Esophagus mucosa (tissue), 1 donor: ENCODE measurements around the gene FAM53A. TPM values are rescaled to one million over a fixed set of nuclear protein-coding genes. Genes with fewer than 3 reads are reported as not detected.

Experiments
- ATAC-seq: fragments of 200-7000 bp; cut with Tn5 transposase; one replicate; pipeline ENCODE4 v1.9.1; 2020
- total RNA-seq: library from RNA; stranded (reverse); gene quantifications from one replicate; pipeline ENCODE4 v1.2.4, GENCODE V29; 2023
- donor health status: DM: yes; HTN: yes; CAD: no.

FAM53A gene
- total RNA-seq, 1 donor from 2014 or later = 0.92 TPM

DNA sequence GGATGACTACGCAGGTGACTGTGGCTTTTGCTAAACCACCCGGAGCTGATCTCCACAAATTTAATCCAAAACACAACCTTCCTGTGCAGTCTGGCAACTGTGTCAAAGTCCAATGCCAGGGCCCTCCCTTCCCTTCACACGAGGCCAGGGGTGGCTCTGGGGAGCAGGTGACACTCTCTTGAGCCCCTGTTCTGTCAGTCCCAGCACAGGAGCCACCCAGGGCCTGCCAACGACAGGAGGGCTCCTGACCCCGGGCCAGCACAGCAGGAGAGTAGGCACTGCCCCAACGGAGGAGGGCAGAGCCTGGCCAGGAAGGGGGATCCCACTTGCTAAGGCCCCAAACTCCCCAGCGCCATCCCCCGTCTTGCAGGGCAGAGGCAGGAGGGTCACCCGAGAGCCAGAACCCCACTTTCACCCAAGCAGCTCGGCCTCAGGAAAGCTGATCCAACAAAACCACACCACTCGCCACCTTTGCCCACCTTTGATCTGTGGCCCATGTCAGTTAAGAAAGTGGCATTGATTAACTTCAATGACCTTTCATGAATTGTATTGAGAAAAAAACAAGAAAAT lies 44.7 kb downstream of the FAM53A start:
- no peak for ATAC-seq

DNA sequence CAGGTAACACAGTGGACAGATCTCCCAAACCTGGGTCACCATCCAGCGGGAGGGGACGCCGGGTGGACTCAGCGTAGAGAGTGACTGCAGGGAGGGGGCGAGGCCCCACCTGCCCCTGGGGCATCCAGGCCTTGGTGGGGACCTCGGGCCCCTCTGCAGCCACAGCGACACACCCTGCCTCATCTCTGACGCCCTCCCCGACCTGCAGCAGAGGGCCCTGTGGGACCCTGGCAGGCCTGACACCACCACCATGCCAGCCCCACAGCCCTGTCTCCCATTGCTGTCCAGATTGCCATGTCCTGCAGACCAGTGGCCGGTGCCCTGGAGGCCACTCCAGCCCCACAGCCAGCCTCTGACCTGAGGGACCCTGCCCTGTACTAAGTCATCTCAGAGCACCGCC lies 45.2 kb downstream of the FAM53A start:
- ATAC-seq = no peak

DNA sequence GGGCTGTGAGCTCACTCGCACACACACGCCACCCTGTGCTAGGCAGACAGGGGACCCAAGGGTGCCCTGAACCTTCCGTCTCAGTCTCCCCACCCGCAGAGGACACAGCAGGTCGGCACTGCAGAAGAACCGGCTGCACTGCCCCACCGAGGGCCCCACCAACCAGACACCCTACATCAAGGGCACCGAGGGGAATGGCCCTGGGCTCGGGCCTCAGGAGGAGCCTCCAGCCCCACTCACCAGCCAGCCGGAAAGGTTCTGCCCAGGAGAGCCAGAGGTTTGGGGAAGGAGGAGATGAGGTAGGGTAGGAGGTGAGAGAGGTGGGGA lies 45.9 kb downstream of the FAM53A start:
- no peak for ATAC-seq

DNA sequence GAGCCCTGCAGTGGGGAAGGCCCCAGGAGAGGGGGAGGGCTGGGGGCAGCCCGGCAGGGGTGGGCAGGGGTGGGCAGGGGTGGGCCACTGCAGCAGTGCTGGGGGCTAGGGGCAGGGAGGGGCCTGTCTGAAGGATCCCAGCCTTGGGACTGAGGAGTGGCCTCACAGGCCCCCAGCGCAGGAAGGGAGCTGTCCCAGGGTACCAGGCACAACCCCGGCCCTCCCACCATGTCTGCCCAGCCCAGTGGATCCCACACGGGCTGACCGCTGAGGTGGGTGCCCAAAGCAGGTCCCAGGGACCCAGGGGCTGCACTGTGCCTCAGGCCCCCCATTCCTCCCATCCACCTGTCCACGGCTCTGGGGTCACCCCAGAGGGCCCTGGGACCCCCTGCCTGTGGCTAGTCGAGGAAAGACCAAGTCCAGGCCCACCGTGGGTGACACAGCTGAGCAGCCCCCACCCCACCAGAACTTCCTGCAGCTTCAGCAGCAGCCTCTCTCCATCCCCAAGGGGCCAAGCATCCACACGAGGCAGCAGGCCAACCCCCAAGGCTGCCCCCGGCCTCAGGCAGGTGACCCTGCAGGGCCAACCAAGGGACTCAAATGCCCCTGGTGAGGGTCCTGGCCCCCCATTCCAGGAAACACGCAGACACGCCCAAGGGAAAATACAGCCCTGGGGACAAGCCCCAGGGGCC lies 46.4 kb downstream of the FAM53A start:
- no peak for ATAC-seq

DNA sequence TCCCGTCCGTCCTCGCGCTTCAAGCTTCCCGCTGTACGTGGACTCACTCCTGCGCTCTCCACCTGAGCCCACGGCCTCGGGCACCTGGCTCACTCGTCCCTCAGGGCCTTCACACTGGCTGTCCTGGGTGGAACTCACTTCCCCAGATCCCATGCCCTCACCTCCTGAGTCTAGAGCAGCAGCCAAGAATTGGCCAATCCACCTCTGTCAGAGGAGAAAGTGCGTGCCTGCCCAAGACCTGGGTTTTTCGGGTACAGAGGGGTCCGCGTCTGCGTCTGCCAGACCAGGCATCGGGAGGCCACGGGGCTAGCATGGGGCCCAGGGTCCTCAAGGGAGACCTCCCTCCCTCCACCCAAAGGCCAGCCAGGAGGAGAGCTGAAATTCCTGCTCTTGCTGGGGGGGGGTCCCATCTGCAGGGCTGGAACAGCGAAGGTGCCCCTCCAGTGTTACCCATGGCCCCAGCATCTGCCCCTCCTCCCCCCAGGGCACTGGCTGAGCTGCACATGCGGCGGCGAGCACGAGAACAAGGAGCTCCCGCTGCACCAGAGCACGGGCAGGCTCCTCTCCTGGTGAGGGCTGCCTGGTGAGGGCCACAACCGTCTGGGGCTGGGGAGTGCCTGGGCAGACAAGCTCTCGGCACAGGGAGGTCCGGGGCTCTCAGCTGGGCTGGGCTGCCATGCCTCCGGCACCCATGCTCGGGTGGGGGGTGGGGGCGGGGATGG lies 47.5 kb downstream of the FAM53A start:
- no peak for ATAC-seq

DNA sequence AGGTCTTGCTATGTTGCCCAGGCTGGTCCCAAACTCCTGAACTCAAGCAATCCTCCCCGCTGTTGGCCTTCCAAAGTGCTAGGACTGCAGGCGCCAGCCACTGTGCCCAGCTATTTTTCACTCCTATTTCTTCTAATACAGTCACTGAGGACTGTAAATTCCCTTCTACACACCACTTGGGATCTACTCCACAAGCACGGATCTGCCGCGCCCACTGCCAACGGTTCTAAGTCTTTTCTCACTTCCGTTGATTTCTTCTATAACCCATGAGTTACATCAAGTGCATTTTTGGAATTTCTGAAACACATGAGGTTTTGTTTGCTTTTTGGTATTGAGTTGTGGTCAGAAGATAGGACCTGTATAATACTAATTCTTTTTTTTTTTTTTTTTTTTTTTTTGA lies 48.6 kb downstream of the FAM53A start:
- no peak for ATAC-seq

DNA sequence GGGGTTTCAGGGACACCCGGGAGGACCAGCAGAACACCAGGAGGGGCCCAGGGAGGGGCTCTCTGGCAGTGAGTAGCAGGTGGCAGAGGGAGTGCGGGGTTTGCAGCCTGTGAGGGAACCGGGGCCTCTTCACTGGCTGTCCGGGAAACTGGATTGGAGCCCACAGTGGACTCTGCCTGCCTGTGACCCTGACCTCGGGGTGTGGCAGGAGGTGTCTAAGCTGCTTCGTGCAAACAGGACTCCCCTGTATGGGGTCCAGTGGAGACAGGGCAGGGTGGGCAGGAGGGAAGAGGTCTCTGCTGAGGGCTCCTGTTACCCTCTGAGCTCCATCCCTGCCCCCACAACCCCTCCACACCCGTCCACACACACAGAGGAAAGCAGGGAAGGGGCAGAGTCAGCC lies 50.1 kb downstream of the FAM53A start:
- no peak for ATAC-seq

DNA sequence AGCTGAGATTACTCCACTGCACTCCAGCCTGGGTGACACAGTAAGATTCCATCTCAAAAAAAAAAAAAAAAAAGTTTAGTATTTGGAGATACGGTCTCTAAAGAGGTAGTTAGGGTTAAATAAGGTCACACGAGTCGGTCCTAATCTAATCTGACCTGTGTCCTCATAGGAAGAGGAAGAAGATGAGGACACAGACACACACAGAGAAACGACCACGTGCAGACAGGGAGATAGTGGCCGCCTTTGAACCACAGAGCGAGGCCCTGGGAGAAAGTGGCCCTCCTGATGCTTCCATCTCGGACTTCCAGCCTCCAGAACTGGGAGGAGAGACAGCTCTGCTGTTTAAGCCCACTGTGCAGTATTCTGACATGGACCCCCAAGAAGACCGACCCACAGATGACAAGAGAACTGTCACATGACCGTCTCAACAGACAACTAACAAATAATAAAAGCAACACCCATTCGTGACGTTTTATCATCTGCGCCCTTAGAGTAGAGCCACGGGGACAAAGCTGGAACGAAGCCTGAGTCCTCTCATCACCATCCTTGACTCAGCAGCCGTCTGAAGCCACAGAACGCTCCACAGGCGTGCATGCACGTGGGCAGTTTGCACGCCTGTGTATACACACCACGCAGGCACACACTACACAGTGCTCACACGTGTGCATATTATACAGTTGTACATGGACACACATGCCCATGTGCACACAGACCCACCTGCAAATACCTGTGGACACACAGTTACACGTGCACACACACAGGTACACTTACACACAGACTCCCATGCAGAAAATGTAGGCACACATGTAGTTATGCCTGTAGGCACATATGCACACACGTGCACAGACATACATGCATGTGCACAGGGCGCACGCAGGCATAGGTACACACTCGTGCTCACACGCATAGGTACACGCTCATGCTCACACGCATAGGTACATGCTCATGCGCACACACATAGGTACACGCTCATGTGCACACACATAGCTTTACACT lies 51.7 kb downstream of the FAM53A start:
- no peak for ATAC-seq

DNA sequence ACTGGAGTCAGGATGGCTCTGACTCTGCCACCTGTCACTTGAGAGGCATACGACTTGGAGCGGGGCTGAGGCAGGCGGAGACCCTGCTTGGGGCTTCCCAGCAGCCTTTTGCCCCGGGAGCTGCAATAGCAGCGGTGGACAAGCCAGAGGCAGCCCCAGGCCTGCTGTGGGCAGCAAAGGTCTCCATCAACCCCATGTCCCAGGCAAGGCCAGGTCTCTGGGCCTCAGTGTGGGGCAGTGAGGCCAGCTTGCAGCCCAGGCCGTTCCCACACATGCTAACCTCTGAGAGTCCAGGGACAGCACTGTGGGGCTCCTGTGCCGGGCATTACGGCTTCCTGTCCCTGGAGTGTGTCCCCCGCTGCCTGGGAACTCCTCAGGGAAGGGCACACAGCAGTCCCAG lies 53.0 kb downstream of the FAM53A start:
- no peak for ATAC-seq

DNA sequence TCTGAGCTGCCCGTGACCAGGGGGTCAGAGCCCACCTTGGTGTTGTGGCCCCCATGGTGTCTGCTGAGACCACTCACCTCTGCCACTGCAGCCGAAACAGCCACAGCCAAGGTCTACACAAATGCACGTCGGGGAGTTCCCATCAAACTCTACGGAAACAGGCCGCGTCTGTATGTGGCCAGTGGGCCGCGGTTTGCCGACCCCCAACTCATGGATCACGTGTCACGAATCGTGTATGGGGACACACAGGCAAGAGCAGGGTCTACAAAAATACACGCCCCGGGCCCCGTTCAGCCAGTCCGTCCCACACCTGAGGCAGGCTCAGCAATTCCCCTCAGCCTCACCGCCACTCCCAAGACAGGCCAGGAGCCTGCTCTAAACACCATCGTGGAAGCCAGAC lies 53.8 kb downstream of the FAM53A start:
- no peak for ATAC-seq

DNA sequence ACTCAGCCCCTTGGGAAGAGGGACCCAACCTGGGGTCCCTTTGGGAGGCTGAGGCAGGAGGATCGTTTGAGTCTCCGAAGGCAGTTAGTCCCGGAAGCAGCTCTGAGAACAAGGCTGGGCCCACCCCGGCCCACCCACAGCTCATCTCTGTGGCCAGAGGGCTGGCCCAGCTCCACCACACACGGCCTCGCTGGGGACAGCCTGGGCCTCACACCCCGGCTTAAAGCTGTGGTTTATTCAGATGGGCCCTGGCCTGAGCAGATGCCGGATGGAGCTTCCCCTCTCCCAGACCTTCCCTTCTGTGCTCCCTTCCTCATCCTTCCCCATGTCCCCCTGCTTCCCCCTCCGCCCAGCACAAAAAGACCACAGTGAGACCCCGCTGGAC lies 54.4 kb downstream of the FAM53A start:
- no peak for ATAC-seq

DNA sequence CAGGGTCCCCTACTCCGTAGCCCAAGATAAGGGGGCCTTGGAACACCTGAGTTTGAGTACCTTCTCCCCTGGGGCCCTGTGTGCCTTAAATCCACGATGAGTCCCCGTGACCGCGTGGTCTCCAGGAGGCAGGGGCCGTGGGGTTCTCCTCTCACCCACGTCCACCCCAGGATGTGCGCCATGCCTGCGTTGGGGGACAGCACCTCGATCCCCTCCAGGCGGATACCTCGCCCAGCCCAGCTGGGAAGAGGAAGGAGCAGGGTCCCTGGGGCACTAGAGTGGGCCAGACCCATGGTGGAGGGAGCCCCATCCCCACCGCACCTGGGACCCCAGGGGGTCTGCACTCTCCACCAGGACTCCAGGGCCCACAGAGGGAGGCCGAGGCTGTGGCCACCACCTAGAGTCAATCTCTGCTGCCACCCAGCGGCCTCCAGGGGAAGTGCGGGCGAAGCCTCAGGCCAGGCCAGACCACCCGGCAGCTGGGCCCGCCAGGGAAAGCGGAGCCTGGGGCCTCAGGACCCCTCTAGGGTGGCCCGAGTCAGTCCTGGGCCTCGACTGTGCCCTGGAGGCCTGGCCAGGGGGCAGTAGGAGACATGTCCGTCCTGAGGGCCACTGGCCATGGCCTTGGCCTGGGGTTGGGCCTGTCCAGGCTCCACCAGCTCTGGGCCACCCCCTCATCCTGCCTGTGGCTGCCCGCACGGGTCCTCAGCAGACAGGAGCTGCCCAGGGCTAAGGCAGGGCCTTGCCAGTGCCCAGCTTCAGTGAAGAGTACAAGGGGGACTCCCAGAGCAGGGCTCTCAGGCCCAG lies 55.0 kb downstream of the FAM53A start:
- peak; percentile 72 for ATAC-seq

DNA sequence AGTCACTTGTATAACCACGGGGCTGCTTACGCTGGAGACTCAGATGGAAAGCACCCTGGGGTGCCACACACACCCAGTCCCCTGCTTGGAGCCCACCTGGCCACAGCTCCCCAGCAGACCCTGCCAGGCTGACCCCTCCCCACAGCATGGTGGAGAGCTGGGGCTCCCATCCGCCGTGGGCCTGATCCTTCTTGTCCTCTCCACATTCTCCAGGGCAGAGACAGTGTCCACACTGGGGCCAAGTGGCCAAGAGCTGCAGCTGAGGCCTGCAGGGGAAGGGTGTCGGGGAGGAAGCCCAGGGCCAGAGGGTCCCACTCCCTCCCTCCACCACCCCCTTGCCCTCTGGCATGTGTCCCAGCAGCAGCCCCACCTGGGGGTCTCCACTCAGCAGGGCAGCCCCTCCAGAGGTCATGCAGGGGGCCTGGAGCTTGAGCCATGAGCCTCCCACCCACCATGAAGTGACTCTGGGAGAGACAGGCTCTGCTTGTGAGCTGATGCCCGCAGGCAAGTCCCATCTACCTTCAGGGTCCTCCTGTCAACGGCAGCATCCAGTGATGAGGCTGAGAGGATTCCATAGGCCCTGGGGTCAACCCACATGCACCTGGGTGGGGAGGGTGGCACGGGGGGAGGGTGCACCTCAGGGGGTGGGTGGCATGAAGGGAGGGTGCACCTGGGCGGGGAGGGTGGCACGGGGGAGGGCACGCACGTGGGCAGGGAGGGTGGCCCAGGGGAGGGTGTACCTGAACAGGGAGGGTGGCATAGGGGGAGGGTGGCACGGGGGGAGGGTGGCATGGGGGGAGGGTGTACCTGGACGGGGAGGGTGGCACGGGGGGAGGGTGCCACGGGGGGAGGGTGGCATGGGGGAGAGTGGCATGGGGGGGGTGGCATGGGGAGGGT lies 56.4 kb downstream of the FAM53A start:
- no peak for ATAC-seq

DNA sequence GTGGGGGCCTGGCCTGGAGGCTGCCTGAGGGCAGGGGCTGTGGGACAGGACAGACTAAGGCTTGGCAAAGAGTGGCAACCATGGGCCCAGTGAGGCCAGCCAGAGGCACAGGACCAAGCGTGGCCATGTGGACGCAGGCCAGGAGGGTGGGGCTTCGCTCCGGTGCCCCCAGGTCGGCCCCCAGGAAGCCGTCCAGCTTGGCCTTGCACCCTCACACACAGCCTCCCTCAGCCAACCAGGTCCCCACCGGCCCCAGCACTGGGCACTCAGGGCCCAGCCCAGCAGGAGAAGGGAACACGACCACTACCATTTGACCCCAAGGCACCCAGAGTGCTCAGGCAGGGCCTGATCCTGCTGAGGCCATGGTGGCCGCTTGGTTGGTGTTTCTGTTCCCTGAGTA lies 57.2 kb downstream of the FAM53A start:
- ATAC-seq = no peak

DNA sequence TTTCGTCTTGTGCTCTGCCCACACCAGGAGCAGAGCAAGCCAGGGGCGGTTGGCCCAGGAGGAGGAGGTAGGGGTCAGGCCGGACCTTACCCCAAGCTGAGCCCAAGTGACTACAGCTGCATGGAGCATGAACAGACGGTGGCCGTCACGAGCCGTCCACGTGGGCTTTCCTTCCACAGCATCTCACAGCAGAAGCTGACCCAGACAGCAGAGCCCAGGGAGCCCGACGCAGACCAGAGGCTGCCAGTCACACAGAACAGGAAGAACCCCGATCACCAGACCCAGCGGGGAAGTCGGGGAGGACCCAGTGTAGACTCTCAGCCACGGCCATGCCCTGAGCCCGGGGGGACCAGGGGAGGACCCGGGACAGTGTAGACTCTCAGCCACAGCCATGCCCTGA lies 58.0 kb downstream of the FAM53A start:
- no peak for ATAC-seq

DNA sequence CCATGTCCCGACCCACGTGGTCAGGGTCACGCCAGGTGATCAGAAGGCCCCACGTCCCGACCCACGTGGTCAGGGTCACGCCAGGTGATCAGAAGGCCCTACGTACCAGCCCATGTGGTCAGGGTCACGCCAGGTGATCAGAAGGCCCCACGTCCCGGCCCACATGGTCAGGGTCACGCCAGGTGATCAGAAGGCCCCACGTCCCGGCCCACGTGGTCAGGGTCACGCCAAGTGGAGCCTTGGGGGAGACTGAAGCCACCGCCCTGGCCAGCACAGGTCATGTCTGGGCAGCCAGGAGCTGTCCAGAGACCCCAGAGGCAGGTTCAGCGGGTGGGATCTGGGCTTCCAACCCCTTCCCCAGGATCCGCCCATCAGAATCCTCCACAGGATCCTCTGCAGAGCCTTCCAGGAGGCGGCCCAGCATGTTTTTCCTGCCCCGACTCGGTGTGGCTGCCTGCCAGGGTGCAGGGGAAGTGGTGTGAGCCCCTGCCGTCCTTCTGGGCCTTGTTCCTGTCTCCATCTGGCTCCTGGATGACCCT lies 58.4 kb downstream of the FAM53A start:
- ATAC-seq = no peak

DNA sequence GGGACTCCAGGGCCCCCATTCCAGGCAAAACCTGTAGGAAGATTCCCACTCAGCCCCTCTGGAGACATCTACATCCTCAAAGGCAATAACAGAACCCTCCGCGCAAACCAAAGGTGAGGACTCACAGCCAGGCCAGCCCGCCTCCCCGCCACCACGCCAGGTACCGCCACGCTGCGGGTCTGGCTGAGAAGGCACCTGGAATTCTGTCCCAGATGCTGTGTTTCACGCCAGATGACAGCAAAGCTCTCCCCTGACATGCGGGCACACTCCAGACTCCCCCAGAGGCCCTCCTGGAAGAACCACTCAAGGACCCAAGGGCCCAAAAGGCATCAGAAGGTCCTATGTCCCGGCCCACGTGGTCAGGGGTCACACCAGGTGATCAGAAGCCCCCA lies 59.6 kb downstream of the FAM53A start:
- ATAC-seq = no peak

DNA sequence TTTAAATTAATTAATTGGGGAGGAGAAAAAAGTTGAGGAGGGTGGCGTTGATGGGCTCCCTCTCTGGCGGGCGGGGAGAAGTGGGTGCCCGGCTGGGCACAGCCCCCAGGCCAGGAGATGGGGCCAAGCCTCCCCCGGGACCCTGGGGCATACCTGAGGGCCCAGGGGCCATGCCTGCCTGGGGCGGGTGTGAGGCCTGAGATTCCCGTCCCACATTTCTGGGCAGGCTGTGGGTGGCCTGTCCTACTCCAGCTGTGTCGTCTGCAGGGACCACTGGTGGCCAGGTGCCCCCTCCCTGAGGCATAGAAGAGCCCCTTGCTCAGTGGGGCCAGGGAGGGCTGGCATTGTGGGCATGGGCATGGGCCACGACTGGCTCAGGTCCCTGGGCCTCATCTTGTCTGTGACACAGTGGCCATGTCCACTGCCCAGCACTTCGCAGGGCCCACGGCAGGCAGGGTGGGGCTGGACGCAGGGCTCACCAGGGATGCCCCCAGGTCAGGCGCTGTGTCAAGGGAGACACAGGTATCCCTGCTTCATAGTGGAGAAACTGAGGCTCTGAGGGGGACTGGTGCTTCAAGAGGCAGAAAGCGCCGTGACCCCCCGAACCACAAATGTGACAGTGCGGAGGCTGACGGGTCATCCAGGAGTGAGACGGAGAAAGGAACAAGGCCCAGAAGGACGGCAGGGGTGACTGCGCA lies 60.1 kb downstream of the FAM53A start:
- ATAC-seq = no peak

DNA sequence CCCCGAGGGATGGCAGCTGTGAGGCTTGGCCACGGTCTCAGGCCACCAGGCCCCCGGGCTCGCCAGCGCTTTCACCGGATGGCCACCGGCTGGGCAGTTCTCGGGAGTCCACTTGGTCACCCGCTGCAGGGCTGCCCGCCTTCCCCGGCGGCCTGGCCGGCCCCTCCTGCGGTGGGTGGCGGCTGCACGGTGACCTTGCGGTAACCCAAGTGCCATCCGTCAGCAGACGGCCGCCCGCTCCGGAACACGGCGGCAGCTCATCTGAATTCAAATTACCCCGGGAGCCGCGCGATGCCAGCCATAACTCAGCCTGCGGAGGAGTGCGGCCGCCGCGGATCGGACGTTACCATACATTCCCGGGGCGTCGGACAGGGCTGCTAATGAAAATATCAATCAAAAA lies 60.7 kb downstream of the FAM53A start:
- no peak for ATAC-seq

DNA sequence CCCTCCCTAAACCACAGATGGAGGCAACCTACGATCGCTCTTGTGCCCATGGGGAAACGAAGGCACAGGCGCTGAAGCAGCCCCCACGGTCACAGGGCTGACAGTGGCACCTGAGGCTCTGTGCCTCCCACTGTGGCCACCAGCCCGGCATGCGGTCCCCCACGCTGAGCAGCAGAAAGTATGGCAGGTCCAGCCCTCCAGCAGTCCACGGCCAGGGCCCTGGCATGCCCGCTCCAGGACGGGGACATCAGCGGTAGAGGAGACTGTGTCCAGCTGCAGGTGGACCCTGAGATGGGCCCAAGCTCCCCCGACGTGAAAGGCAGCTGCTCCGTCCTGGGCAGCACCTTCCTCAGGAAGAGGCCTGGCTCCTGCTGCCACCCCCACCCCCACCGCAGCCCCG lies 61.2 kb downstream of the FAM53A start:
- no peak for ATAC-seq
